GM18511 (cell line): Measurements from ENCODE around the gene SLC29A1.
"Not testable (repeated sequence)": the region's sequence is repeated elsewhere in the genome, so short reads cannot be mapped to it uniquely, and the experiment has no call there.

Experiments
- ATAC-seq: cut with Tn5 transposase; IDR thresholded peaks from one replicate; pipeline ENCODE4 v1.9.1; 2021; ENCODE audit warnings: mild to moderate bottlenecking, moderate library complexity; ENCODE audit not compliant: unreplicated experiment

The SLC29A1 gene

DNA sequence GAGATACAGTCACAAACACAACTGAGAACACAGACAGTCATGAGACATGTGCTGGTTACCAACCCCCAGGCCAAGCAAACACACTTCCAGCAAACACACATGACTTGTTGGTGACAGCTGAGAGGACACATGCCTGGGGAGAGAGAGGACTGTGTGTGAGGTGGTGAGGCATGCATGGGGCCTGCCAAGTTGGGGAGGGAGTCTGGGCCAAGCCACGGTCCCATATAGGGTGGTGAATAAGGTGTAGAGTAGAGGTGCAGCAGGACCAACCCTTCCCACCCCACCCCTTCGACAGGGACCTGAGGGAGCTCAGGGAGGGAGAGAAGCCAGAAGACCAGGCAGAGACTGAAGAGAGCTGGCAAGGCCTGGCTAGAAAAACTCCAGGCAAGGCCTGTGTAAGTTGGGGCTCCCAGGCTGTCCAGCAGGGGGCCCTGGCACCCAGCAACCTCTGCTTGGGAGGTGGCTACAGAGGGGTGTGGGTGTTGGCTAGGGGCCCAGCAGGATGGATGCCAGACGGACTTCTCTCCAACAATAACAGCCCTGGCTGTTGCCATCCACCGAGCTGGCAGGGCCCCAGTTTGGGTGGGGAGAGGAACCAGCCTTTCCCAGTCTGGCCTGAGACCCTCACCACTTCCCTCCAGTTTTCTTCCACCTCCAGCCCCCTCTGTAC, 2.0 kb upstream of the SLC29A1 start:
- peak; percentile 61 for ATAC-seq

DNA sequence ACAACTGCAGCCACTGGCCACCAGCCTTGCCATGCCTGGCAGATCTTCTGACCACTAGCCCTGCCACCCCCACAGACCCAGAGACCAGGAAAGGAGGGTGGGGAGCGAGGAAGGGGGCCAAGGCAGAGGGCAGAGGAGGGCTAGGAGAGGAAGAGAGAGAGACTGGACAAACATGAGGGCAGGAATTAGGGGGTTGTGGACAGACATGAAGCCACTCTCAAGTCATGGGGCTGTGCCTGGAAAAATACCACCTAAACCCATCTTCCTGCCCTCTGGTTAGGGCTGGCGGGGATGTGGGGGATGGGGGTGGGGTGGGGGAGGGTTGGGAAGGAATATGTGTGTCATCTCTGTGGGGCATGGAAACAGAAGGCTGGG, 1.4 kb upstream of the SLC29A1 start:
- no peak for ATAC-seq

DNA sequence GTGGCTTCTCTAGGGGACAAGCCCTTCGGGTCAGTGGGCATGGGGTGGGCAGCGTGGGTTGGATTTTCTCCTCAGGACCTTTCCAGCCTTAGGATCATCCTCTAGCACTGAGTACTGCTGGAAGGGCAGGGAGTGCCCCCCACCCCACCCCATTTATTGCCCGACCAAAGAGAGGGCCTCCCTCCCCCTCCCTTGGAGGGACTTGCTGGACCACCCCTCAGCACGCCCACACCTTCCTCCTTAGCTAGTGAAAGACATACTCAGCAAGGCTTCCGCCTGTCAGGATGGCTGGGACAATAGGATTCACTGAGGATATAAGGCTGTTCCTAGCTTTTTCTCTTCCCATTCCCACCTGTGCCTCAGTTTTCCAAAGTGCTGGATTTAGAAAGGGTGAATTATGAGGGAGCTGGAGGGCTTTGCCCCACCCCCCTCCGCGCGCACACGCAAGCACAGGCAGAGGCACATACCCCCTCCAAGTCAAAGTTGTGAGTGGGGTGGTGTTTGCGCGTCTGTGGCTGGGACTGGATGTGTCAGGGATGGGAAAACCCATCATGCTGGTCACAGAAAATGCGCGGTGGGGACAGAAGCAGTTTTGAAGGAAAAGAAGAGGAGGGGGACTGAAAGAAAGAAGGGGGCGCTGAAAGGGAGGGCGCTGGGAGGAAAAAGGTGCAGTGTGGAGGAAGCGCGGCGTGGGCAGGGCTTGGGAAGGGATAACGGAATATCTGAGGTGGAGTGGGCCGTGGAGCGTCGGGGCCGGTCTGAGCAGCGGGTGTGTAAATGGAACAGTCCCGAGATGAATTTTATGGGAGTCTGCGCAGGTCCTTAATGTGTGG, 693 bp upstream of the SLC29A1 start:
- no peak for ATAC-seq

DNA sequence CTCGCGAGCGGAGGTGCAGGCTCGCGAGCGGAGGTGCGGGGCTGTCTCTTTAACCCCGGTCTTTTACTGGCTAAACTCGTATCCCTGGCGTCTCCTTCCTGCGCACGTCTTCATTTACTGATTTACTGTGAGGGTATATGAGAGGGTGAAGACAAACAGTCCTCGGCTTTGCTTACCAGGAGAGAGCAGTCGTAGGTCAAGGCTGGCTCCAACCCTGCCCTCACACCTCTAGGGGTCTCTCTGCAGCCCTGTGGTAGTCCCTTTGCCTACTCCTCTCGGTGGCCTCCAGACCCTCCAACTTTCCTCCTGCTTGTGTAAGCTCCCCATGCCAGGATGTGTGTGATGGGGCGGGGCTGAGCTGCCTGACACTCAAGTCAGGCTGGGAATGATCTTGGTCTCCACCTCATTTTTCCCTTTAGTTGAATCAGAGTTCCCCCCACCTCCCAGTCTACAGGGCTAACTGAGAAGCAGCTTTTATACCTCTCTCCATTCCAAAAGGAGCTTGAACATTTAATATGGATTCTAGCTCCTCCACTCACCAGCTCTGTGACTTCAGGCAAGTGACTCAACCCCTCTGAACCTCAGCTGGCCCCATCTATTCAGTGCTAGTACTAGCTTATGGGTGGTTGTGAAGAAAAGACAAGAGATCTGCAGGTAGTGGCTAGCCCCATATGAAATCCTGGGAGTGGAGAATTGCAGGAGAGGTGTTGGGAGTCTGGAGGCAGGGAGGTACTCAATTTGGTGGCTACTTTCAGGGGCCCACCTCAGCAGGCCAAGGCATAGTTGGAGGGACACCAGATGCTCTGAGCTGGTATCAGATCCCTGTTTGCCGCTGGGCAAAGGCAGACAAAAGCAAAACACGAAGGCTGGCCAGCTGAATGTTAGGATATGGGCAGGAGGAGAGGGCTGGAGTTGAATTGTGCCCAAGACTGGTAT, 902 bp downstream of the SLC29A1 start:
- ATAC-seq, result peak; percentile 17

DNA sequence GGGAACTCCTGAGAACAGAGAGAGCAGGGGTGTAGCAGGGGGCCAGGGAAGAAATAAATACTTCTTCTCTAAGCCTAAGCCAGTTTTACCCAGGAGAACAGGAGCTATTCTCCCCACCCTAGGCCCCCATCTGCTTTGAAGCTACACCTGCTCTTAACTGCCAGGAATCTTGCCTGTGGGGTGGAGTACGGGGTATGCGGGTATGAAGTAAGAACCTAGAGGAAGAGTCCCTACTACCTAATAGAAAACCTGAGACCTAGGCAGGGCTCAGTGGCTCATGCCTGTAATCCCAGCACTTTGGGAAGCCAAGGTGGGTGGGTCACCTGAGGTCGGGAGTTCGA, 1.5 kb downstream of the SLC29A1 start:
- ATAC-seq, result no peak

DNA sequence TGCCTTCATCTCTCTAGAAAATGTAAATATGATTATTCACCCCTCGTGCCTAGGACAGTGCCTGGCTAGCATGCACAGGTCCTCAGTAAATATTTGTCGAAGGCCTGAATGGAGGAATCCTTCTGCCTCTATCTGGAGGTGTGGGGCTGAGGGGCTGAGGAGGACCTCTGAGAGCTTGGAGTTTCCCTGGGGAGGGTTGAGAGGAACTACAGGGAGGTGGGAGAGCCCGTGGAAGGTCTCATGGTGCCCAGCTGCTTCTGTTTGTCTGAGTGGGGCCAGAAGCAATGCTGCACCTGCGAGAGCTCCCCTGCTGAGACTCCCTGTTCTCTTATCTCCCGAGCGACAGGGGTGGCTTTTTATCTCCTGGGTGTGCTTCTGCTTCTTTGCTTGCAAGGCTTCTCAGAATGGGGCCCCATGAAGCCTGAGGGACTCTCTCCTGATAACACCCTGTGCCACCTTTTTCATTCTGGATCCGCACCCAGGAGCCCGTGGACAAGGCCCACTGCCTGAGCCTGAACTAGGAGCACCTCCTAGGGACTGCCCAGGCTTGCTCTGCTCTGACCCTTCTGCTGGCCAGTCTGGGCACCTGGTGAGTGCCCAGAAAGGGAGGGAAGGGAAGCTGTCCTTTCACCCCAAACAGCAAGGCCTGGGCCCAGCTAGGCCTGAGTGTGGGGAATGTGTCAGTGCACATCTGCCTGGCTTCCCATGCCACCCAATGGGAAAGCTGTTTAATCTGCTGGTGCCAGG, 2.4 kb downstream of the SLC29A1 start:
- ATAC-seq, result no peak

DNA sequence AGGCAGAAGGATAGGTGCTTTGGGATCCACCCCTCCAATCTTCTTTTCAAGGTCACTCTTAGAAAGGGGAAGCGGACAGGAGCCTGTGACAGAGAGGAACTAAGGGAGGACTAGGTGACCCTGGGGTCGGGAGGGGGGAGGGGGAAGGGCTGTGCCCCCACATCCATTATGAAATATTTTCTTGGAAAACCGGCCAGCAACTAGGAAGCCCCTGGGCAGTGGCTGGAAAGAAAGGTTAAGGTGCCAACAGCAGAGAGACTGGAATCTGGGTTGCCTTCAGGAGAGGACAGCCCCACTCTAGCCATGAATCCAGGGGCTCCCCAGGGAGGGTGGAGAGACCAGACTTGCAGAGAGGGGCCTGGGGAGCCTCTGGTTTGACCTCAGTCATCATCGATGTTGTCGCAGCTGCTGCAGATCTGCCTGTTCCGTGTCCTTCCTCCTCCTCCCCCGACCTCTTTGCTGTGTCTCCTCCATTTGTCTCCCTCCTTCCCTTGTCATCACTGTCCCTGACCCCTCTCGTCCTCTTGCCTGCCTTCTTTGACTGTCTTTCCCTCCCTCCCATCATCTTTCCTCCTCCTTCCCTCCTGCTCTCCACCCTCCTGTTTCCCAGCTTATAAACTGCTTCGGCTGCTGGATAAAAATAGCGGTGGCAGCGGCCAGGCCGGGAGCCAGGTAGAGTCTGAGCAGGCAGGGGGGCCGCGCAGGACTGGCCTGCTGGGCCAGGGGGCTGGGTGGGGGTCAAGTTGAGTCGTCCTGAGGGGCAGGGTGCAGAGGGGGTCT, 3.2 kb downstream of the SLC29A1 start:
- no peak for ATAC-seq

DNA sequence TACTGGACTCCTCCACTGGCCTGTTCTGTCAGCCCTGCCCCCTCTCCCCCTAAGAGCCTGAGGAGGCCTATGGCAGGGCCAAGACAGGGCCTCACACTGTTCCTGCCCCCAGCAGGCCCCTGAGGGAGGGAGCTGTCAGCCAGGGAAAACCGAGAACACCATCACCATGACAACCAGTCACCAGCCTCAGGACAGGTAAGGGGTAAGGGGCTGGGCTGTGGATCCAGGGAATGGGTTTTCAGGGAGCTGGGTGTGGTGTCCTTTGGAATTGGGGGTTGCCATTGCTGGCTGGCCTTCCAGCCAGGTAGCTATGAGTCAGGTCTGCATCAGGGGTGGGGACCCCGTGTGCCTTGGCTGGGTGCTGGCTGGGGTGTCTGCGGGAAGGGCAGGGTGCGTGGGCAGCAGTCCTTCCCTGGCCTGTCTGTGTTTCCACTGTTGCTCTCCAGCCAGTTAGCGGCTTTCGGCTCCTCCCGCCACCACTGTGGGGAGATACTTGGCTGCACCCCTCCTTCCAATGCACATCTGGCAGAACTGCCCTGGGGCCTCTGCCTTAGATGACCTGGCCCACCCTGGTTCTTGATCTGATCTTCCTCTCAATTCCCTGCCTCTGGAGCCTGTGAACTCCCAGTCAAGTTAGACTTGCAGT, 3.9 kb downstream of the SLC29A1 start:
- ATAC-seq, result no peak

DNA sequence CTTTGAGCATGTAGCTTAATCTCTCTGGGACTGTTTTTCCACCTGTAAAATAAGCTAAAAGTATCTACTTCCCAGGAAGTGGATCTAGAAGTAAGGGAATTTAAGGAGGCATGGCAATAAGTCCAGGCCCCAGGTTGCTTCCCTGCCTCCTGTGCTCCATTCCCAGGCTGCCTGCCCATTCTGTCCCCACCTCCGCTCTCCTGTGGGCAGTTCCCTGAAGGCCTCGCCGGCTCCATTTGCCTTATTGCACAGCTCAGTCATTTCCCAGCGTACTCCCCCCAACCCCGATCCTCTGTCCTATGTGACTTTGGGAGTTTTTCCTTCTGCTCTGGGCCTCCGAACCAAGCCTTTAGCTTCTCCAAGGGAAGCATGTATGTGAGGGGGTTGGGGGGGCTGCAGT, 4.6 kb downstream of the SLC29A1 start:
- ATAC-seq, result no peak

DNA sequence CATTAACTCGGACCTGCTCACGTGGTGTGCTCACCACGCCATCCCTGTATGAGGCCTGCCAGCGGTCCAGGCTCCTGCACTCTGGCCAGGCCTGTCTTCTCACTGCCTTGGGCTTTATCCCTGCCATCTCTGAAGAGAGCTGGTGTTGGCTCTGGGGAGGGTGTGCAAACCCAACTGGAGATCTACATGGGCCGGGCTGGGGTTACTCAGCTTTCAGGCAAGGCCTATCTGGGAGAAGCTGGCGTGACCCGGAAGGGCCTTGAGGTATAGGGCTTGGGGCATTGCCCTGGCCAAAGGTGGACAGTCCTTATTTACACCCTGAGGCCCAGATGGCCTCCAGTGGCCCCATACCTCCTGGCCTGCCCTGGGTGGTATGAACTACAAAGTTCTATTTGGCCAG, 5.0 kb downstream of the SLC29A1 start:
- ATAC-seq, result no peak

DNA sequence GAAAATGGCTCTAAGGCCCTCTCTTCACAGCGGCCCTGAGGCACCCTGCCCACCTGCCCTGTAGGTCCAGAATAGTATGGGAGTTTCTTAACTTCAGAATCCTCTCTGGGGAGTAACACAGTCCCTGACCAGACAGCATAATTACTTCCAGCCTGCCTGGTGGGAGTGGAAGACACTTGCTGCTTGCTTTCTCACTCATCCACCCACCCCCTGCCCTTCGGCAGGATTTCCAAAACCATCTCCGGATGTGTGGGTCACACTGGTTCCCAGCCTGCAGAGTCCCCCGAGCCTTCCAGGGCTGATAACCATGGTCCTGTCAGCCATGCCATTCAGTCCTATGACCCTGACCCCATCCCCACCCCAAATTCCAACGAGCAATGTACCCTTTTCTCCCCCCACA, 5.4 kb downstream of the SLC29A1 start:
- no peak for ATAC-seq

DNA sequence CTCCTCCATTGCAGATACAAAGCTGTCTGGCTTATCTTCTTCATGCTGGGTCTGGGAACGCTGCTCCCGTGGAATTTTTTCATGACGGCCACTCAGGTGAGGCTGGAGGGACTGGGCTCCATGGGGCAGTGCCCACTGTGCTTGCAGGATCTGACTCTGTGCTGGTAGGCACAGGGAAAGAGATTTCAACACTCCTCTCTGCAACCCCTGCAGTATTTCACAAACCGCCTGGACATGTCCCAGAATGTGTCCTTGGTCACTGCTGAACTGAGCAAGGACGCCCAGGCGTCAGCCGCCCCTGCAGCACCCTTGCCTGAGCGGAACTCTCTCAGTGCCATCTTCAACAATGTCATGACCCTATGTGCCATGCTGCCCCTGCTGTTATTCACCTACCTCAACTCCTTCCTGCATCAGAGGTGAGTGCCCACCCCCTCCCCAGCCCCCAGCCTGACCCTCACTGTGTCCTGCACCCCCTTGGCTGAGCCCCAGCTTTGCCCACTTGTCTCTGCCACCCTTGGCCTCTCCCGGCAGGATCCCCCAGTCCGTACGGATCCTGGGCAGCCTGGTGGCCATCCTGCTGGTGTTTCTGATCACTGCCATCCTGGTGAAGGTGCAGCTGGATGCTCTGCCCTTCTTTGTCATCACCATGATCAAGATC, 6.1 kb downstream of the SLC29A1 start:
- no peak for ATAC-seq

DNA sequence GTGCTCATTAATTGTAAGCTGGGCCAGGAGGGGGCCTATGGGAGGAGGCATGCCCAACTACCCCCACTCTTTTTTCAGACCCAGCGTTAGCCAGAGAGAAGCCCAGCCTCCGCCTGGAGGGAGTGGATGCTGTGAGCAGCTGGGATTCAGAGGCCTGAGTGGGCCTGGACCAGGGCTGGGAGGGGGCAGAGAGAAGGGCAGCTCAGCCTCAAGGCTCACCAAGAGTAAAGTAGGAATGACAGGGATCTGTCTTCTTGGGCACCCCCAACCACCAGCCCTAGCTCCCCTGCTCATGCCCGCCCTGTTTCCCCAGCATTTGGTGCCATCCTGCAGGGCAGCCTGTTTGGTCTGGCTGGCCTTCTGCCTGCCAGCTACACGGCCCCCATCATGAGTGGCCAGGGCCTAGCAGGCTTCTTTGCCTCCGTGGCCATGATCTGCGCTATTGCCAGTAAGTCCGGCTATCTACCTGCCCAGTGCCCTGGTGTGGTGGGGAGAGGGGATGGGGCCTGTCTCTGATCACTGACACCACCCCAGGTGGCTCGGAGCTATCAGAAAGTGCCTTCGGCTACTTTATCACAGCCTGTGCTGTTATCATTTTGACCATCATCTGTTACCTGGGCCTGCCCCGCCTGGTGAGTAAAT, 6.8 kb downstream of the SLC29A1 start:
- ATAC-seq, result no peak

DNA sequence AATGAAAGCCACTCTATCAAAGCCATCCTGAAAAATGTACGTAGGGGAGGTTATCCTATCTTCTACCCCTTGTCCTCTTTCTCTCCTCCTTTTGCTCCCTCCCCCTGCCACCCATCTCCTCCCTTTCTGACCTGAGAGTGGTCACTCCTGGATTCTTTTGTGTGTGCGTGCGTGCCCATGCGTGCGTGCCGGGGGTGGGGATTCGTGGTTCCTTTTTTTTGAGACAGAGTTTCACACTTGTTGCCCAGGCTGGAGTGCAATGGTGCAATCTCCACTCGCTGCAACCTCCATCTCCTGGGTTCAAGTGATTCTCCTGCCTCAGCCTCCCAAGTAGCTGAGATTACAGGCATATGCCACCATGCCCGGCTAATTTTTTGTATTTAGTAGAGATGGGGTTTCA, 8.0 kb downstream of the SLC29A1 start:
- ATAC-seq, result not testable (repeated sequence)

DNA sequence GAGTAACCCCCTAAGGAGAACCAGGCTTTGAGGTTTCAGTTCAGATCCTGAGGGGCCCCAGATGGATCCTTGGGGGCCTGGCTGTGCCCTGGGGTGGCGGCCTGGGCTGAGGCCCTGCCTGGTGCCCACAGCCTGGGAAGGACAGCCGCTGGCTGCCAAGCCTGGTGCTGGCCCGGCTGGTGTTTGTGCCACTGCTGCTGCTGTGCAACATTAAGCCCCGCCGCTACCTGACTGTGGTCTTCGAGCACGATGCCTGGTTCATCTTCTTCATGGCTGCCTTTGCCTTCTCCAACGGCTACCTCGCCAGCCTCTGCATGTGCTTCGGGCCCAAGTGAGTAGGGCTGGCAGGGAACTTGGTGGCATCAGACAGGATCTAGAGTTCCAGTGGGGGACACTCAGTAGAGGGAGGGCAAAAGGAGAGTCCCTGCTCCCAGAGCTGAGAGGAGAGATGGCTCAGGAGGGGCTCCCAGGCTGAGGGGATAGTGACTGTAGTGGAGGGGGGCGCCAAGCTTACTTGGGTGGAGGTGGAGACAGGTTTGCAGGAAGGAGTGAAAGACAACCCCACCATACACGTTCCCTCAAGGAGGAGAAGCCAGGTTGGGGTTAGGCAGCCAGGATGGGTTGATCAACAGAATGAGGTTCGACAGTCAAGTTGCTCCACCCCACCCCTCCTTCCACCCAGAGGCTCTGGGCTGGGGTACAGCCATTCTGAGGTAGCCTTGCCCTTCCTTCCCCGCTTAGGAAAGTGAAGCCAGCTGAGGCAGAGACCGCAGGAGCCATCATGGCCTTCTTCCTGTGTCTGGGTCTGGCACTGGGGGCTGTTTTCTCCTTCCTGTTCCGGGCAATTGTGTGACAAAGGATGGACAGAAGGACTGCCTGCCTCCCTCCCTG, 9.5 kb downstream of the SLC29A1 start:
- ATAC-seq, result no peak

DNA sequence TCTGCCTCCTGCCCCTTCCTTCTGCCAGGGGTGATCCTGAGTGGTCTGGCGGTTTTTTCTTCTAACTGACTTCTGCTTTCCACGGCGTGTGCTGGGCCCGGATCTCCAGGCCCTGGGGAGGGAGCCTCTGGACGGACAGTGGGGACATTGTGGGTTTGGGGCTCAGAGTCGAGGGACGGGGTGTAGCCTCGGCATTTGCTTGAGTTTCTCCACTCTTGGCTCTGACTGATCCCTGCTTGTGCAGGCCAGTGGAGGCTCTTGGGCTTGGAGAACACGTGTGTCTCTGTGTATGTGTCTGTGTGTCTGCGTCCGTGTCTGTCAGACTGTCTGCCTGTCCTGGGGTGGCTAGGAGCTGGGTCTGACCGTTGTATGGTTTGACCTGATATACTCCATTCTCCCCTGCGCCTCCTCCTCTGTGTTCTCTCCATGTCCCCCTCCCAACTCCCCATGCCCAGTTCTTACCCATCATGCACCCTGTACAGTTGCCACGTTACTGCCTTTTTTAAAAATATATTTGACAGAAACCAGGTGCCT, 10.2 kb downstream of the SLC29A1 start:
- no peak for ATAC-seq
